ENCODE data around the gene LKAAEAR1.
A peak's percentile ranks its signal among the peaks of the same experiment; 100 is the strongest.

LKAAEAR1 gene

GRCh38 chr20:64077876-64078551 is 6.2 kb downstream of the LKAAEAR1 start:
- peak; percentile 64 to 66 for DNase-seq

GRCh38 chr20:64077541-64077875 is 6.7 kb downstream of the LKAAEAR1 start:
- no peak for DNase-seq

DNA sequence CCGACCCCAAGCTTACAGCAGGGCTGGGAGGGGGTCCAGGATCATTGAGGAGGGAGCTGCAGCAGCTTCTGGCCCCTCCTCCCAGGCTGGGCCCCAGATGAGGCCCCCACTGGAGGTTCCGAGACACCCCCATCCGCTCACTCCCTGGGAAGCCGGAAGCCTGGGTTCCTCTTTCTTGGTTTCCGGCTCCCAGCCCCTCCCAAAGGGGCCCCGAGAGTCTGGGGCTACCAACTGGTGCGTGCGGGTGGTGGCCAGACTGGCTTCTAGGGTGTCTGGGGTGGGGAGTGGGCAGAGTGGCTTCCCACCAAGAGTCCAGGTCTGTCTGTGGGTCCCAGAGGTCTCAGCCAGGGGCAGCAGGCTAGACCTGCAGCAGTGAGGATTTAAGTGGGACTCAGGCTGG is 7.1 kb downstream of the LKAAEAR1 start:
- DNase-seq, result peak in 1 of 2 donors; percentile 63

DNA sequence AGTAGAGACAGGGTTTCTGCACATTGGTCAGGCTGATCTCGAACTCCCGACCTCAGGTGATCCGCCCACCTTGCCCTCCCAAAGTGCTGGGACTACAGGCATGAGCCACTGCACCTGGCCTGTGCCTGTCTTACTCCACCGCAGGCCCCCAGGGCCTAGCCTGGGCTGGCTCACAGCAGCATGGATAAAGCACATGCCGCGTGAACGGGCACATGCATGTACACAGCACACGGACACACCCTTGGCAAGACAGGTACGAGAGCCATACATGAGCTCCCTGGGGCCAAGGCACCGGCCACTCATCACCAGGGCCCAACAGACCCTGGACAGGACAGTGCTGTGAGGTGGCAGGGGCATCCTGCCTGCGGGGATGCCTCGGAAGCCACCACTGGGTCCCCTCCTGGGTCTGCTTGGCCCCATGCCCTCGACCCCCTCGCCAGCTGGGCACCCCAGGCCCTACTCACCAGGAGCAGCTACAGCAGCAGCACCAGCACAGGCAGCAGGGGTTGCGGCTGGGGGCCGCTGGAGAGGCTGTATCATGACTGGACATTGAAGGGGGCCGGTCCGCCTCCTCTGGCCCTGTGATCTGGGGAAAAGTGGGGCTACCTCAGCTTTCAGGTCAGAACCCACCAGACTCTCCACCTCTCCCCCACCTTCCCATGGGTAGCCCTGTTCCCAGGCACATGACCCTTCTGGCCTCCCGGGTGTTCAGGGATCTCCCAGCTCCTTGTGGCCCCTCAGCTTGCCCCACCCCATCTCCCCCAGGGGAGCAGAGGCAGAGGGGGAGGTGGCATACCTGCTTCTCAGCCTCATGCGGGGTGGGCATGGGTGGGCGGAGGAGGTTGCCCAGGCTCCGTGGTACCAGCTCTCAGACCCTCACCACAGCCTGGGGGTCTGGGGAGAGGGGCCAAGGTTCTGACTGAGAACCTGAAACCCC is 7.9 kb downstream of the LKAAEAR1 start:
- no peak for DNase-seq

DNA sequence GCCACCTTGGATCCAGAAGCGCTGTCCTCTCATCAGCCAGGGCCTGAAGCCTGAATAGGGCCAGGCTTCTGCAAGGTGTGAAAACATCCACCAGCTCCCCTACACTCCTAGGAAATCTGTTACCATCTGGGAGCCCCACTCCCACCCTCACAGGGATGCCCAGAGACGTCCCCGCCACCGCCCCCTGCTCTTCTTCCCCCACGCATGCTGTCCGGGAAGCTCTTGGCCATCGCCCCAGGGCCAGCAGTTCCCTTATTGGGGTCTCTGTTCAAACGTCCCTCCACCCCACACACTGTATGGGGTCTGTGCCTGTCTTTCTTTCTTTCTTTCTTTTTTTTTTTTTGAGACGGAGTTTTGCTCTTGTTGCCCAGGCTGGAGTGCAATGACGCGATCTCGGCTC is 8.6 kb downstream of the LKAAEAR1 start:
- DNase-seq, result no peak

GRCh38 chr20:64074963-64075362 is 9.2 kb downstream of the LKAAEAR1 start:
- DNase-seq, result no peak

- DNase-seq, result no peak
These were observed 9.9 kb downstream of the LKAAEAR1 start for GRCh38 chr20:64074184-64074789.

- DNase-seq, result no peak
These were observed 10.6 kb downstream of the LKAAEAR1 start for GRCh38 chr20:64073476-64074183.

- DNase-seq, result no peak
These were observed 11.6 kb downstream of the LKAAEAR1 start for GRCh38 chr20:64072498-64073063.

DNA sequence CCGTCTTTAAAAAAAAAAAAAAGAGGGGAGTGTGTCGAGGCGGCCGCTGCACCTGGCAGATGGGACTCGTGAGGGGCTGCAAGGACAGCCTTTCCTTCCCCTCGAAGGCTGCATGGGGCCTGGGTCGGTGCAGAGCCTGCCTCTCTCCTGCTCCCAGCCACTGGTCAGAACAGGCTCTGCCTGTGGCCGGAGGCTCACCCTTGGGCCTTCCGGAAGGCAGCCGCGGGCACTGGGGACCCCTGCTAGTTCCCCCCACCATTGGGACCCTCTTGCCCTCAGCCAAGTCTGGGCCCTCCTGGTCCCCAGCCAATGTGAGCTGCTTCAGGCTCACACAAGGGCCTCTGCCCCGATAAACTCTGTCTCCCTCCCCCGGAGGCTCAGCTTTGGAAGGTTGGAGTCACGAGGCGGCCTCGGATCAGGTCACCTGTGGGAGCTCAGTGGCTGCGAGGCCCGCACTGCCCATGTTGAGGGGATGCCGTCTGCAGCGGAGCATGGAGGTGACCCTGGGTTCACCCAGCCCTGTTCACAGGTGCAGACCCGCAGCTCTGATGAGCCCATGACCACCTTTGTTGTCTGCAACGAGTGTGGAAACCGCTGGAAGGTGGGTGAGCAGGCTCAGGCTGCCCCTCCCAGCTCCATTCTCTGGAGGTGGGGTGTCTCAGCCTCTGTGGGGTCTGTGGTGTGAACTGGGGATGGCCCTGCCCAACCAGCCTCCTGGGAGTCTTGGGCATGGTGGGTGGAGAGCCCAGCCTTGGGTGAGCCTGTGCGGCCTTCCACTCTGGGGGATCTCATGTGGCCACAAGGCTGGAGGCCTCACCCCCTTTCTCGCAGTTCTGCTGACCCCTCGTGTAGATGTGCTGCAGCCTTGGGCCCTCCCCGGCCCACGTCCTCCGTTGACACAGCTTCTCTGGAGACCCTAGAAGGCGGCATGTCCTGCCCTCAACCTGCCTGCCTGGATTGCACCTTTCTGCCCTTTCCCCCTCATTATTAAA is 12.6 kb downstream of the LKAAEAR1 start:
- DNase-seq, result no peak

DNA sequence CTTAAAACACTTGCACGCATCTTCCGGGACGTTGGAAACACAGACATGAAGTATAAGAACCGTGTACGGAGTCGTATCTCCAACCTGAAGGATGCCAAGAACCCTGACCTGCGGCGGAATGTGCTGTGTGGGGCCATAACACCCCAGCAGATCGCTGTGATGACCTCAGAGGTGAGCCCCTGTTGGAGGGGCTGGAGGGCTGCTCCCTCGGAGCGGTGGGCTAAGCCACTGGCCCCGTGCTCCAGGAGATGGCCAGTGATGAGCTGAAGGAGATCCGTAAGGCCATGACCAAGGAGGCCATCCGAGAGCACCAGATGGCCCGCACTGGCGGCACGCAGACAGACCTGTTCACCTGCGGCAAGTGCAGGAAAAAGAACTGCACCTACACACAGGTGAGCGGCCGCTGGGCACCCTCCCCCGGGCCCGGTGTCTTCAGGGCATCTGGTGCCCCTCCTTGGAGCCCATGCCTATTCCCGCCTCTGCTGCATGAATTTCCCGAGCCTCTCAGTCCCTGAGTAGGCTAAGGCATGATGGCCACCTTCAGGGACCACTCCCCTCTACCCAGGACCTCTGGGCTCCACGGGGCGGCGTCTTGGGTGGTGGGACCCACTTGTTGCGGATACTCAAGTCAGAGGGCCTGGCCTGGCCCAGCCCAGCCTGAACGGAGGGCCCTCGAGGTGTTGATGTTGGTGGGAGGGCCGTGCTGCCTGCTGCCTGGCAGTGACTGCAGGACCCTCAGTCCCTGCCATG is 13.8 kb downstream of the LKAAEAR1 start:
- DNase-seq, result no peak

- DNase-seq, result no peak
These were observed 14.5 kb downstream of the LKAAEAR1 start for GRCh38 chr20:64069614-64070243.

- DNase-seq, result no peak
These were observed 15.0 kb downstream of the LKAAEAR1 start for GRCh38 chr20:64069209-64069613.

DNA sequence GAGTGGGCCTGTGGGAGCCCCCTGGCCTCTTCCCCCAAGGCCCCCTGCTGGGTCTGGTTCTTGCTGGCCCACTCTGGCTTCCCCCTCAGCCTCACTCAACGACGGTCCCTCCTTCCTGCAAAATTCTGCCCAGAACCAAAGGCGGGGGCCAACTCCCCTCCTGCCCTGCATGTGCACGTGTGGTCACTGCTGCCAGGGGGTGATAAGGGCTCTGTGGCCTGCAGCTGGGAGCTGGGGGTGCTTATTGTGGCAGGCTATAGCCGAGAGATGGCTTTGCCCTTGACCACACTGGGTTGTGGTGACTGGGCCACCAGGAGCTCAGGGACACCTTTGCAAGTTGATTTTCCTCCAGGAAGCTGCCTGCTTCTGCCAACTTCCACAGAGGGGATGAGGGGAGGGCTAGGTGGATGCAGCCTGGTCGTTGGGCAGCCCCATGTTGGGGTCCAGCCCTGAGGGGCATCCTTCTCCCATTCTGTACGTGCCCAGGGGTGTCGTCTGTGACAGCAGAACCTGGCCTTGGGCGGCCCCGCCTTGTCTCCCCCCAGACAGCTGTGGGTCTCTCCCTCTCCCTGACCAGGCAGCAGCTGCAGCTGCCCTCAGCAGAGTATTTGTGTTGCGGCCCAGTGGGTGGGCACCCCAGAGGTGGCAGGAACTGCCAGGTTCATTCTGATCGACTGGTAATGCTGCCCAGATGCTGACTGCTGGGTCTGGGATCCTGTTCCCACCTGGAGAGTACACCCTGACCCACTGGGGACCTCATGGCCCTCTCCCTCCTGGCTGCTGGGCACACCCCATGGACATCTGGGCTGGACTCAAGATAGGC is 15.6 kb downstream of the LKAAEAR1 start:
- DNase-seq, result no peak

- DNase-seq, result no peak
These were observed 16.4 kb downstream of the LKAAEAR1 start for GRCh38 chr20:64067733-64068307.

DNA sequence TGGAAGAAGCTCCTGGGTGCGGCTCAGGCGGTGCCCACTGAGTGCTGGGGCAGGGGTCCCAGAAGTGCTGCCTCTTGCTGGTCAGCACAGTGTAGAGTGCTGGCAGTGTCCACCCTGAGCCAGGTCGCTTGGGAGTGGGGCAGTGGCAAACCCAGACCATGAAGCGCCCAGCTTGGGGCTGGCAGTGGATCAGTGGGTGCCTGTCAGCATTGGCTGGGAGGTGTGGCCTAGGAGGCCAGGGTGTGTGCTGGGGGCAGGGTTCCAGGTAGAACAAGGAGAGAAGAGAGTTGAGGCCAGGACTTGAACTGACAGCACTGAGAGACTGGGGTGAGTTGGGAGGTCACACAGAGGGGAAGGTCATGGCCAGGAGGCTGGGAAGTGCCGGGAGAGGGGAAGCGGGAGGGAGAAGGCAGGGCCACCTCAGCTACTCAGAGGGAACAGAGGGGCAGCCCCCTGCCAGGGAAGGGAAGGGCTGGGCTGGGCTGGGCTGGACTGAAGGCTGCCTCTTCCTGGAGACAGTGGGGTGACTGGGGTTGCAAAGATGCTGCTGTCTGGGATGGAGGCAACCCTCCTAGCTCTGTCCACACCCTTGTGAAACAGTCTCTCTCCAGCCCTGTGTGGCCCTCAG is 17.1 kb downstream of the LKAAEAR1 start:
- no peak for DNase-seq

GRCh38 chr20:64065974-64066343 is 18.2 kb downstream of the LKAAEAR1 start:
- peak; percentile 78 to 81 for DNase-seq
